NT2/D1 (cell line): ENCODE results near the gene OR6C68.

Source experiments
- SUZ12 ChIP-seq: IDR thresholded peaks from 2 replicates; pipeline ENCODE4 v1.6.1; 2011; ENCODE audit not compliant: insufficient read length, insufficient read depth; ENCODE audit errors: extremely low read depth
- YY1 ChIP-seq: IDR thresholded peaks from 2 replicates; pipeline ENCODE4 v1.6.1; 2011; ENCODE audit not compliant: insufficient read length, insufficient read depth

DNA sequence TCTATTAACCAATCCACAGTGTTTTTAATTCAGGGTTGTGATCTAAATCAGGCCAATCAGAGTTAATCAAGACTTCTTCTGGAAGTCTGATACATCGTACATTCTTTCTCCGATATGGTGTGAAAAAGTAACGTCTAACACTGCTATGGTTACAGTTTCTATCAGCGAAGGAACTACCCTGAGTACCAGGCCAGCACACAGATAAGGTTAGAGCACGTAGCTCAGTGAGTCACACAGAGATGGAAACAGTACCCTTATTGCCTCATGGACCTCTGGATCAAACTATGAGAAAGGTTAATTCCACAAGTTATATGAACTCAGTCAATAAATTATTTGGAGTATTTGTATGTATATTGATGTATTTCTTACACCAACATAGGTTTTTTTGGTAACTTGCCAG lies 3.3 kb downstream of the OR6C68 start:
- TF ChIP-seq SUZ12 (no peak), YY1 (no peak)
